Fibroblast of upper back skin (primary cell): ENCODE results near the gene RALY.

Source experiments
- DNase-seq: peaks from one replicate; pipeline ENCODE4 v3.0.0-alpha.2; 2013

RALY gene

DNA sequence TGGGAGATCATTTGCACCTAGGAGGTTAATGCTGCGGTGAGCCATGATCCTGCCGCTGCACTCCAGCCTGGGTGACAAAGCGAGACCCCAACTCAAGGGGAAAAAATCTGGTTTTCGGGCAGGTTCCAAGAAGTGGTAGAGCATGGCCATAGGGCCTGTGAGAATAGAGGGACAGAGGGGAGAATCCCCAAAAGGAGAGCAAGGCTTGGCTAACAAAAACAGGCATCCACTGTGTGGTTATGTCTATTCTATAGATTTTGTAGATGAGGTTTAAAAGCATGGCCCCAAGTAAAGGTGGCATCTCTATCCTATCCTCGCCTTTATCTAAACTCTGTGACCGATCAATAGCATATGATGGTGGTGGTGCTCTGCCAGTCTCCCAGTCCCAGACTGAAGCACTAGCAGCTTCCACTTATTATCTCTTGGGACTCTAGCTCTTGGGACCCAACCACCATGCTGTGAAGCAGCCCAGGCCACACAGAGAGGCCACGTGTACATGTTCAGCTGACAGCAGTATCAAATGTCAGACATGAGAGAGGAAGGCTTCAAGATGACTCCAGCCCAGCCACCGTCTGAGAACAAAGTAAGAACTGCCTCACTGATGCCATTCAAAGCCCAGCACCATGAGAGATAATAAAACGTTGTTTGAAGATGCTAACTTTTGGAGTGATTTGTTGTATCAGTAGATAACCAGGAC, 90.7 kb downstream of the RALY start:
- no peak for DNase-seq

DNA sequence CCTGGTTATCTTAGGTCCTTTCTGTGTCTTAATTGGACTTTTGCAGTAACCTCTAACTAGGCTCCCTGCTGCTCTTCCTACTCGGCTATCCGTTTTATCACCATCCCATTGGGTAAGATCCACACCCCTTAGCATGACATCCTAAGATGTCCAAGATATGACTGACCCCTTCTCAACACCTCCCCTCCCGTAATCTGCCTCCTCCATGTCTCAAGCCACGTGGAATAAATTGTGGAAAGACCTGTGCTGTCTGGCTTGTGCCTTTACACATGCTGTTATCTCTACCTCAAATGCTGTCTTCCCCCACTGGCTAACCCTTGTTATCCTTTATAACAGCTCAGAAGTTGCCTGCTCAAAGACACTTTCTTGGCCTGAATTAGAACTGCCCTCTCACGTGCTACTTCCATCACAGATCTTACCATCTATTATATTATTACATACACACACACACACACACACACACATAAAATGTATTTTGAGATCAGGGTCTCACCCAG, 91.9 kb downstream of the RALY start:
- no peak for DNase-seq

DNA sequence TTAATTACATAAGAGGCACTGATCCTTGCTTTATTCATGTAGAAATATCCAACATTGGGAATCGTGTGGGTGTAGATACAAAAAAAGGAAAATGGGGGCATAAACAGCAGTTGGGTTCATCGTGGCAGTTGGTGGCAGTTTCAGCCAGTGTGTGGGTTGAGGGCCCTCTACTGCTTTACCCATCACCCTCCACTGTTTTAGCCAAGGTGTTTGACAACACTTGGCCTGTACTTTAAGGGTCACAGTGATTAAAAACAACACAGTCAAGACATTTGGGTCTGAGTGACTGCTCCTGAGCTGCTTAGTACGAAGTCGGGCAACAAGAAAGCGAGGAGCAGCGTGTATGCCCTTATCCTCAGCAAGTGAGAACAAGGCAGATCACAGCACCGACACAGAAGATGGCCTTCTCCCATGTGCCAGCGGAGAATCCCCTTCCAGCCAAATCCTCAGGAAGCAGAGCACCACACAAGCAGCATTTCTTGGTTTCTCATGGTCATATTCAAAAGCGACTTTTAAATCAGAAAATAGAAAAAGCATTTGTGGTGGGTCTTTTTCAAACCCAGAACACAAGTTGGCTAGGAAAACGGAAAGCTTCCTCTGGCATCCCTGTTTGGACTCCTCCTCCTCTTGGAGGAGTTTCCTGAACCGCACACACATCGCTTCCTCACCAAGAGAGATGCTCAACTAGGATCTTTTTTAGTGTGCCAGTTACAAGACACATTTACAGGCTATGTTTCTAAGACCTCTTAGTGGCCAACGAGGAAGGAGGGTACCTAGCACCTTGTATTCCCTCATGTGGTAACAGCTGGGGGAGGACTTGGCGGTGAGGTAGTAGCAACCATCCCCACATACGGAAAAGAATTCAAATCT, 94.8 kb downstream of the RALY start:
- DNase-seq, result no peak

DNA sequence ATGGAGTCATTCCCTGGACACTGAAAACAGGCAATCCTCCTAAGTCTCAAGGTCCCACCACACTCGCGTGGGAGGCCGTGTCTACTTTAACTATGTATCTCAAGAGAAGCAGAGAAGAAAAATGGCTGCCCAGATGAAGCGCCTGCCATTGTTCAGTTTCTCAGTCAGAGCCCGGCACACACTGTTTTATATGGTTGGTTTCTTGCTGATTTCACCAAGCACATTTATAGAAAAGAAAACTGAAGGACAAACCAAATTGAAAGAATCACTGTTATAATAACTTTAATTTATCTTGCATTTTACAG, 95.4 kb downstream of the RALY start:
- DNase-seq, result no peak

DNA sequence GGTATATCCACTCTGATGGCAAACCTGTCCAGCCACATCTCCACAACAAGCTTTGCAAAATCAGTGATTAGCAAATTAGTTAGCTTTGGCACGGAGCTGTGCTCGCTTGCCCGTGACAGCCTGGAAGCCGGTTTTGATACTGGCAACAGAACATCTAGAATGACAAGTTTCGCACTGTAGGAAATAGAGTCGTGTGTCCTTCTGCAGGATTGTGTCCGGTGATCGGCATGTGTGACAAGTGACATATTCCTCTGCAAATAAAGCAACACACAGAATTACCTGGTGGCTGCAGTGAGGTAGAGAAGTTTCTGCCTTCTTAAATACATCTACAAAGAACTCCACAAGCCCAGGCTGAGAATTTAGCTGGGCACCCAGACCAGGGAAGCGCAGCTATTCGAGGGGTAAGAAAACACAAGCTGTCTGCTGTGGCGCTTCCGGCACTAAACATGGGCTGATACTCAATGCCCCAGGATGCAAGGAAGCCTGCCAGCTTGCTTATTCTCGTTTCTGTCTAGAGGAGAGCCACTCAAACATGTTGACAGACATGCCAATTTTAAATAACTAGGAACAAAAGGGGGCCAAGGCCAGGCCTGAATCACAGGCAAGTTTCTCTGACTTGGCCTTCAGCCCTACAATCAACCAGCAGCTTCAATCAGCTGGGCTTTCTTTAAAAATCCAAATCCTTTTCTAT, 96.1 kb downstream of the RALY start:
- no peak for DNase-seq

DNA sequence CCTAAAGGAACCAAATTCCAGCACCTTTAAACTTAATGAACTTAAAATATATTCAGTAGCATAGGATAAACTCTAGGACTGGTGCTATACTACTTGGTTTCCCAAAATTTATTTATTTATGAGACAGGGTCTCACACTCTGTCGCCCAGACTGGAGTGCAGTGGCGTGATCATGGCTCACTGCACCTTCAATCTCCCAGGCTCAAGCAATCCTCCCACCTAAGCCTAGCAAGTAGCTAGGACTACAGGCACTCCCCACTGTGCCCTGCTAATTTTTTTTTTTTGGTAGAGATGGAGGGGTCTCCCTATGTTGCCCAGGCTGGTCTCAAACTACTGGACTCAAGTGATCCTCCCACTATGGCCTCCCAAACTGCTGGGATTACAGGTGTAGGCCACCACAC, 96.9 kb downstream of the RALY start:
- DNase-seq, result no peak

DNA sequence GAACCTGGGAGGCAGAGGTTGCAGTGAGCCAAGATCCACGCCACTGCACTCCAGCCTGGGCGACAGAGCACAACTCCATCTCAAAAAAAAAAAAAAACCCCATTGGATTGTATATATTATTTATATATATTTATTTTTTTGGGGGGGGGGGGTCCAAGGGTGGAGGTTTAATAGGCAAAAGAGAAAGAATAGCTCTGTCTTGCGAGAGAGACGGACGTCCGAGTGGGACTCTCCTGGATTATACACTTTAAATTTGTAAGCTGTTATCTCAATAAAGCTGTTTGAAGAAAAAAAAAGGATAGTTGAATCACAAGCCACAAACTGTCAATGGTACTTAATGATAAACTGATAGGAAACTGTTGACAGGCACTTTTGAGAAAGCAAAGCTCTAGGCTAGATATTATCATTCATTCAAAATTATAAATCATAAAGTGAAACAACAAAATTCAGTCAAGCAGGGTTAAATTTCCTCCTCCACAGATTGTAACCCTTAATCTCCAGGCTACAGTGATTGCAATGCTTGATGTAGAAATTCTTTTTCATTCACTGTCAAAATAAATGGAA, 98.0 kb downstream of the RALY start:
- no peak for DNase-seq

DNA sequence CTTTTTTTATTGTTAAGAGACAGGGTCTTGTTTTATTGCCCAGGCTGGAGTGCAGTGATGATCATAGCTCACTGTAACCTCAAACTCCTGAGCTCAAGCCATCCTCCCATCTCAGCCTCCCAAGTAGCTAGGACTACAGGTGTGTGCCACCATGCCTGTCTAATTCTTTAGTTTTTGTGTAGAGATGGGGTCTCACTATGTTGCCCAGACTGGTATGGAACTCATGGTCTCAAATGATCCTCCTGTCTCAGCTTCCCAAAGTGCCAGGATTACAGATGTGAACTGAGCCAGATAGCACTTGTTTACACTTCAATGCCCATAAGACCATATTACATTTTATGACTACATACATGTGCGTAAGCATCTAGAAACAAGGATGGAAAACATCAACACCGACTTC, 100.2 kb downstream of the RALY start:
- DNase-seq, result no peak

DNA sequence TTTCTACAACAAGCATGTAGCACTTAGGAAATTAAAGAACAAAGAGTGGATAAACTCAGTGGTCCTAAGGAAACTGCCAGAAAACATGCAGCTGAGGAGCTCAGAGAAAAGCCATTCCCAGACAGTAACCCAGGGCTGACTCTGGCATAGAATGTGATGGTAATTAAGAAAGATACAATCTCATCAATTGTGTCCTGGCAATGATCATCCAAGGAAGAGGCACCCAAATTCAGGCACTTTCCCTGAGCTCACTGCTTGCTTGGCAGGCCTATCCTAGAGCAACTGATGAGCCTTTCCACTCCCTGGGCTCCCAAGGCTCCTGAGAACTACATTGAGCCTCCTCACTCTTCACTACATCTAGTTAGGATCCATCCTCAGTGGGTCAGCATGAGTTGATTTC, 102.1 kb downstream of the RALY start:
- no peak for DNase-seq

DNA sequence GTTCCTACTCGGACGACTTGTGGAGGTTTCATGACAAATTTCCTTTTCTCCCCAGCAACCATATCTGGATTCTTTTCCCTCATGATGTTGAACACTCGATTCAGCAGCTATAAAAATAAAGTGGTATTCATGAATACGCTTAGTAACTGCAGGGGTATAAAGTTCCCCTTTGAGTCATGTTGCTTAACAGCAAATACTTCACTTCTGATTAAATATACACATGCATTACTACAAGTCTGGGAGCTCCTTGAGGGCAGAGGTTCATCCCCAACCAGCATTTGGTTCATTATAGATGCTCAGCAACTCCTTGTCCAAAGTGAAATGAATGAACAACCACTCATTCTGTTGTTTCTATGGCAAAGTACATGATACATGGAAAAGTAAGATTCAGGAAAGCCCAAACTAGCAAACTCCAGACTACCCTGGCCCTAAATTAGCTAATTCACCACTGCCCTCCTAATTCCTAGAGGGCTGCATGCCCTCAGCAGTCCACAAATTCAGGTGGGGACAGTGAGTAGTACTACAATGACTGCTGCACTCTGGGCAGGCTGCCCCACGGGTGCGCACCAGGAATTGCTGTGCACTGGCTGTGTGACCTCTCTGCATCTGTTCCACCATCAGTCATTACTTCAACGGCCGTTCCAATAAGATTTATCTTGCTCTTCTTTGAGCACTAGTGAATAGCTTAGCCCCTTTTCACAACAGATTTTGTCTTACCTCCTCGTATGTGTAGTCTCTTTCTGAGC, 103.2 kb downstream of the RALY start:
- DNase-seq, result no peak

DNA sequence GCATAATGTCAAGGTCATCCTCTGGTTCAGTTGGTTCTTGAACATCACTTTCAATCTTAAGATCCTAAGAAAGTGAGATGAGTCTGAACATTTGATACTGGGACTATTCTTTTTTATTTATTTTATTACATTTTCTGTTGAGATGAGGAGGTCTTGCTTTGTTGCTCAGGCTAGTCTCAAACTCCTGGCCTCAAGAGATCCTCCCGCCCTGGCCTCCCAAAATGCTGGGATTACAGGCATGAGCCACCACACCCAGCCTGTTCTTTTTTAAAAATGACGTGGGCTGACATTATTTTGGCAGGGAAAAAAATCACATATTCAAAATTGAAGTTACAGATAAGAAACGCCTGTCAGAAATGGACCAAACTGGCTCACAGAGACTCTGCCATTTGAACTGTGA, 104.9 kb downstream of the RALY start:
- no peak for DNase-seq

DNA sequence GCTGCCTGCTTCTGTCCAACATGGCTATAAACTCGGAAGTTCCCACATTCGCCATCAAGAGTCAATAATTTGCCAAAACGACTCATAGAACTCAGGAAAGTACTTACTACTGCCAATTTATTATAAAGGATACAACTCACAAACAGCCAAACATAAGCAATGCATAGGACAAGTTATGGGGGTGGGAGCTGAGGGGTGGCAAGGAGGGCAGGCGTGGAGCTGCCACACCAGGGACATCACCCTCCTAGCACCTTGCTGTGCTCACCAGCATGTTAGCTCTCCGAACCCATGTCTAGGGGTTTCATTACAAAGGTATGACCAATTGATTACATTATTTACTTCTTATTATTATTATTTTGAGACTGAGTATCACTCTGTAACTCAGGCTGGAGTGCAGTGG, 106.0 kb downstream of the RALY start:
- DNase-seq, result no peak

DNA sequence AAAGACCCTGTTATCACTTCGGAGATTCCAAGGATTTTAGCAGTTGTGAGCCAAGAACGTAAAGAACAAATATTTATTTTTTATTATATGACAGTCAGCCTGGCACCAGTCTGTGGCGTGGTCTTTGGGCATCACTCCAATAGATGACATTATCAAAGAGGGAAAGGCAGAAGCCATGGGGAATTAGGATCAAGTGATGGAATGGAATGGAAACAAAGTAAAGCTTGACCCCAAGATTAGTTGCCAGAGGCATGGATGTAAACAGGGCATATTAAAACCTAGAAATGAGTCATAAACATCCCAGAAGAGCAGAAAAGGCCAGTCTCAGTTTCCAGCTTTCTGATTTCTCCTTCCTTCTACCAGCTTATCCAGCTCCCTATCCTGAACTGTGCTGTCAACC, 106.9 kb downstream of the RALY start:
- DNase-seq, result no peak

DNA sequence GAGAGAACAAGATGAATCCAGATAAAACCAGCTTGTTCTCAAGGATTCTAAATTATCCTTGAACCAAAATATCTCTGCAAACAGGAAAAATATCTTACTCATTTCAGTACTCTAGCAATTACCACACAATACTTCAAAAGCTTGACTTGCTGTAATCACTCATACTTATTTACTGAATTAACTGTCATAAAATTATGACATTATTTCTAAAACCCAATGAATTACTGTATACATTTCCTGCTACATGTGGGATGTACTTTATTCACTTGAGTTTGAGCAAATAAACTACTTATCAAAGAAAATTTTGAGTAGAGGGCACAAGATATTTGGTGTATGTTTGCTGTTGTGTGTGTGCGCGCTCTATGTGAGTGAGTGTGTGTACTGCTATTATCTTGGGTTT, 108.6 kb downstream of the RALY start:
- no peak for DNase-seq

DNA sequence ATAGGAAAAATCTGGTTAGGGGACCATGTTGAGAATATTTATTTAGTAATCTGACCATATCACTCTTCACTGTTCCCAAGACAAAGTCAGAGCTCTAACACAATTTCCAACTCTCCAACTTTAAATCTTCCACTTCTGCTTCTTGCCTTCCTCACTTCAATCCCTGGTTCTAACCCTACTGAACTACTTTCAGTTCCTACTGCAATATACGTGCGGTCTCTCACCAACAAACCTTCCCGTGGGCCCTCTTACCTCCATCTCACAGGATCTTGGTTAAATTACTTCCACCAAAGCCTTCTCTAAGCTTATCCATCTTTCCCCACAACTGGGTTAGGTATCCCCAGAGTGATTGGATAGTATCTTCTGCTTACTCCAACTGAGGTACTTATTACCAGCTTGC, 110.3 kb downstream of the RALY start:
- DNase-seq, result no peak

DNA sequence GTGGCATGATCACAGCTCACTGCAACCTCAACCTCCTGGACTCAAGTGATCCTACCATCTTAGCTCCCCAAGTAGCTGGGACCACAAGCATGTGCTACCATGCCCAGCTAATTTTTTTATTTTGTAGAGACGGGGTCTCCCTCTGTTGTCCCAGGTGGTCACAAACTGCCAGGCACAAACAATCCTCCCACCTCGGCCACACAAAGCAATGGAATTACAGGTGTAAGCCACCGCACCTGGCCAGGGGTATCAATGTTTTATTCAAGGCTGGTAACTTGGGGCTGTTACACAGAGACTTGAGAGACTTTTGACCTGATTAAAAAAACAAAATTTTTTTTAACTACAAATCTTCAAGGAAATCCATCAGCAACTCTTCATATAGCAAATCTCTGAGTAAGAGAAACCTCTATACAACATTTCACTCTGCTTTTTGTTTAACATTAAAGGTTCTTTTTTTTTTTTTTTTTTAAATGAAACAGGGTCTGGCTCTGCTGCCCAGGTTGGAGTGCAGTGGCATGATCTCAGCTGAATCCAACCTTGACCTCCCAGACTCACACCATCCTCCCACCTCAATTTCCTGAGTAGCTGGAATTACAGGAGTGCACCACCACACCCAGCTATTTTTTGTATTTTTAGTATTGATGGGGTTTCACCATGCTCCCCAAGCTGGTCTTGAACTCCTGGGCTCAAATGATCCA, 112.4 kb downstream of the RALY start:
- no peak for DNase-seq

DNA sequence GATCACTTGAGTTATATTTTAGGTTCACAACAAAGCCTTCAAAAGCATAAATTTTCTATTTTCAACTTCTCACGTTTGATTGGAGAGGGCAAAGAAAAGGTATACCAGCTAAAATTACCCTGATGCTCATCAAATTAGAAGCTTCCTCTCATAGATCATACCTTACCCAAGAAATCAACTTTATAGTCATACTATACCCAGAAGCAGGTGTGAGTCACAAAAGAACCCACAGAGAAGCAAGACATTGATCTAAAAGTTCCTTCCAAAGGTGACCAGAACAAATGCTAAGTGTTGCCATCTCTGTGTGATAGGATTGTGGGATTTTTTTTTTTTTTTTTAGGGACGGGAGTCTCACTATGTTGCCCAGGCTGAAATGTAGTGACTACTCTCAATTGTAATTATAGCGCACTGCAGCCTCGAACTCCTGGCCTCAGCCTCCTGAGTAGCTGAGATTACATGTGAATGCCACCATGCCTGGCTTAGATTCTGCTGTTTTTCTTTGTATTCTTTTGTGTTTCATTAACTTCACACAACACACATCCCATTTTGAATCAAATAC, 115.0 kb downstream of the RALY start:
- DNase-seq, result no peak

DNA sequence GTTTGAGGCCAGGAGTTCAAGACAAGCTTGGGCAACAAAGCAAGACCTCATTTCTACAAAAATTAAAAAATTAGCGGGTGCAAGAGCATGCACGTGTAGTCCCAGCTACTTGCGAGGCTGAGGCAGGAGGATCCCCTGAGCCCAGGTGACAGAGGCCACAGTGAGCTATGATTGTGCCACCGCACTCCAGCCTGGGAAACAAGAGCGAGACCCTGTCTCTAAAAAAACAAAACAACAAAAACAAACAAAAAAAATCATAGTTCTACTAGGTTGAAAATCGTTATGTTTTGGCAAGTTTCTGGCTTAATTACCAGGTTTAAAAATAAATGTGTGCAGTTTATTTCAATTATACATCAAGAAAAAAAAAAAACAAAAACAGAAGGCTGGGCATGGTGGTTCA, 115.7 kb downstream of the RALY start:
- no peak for DNase-seq

DNA sequence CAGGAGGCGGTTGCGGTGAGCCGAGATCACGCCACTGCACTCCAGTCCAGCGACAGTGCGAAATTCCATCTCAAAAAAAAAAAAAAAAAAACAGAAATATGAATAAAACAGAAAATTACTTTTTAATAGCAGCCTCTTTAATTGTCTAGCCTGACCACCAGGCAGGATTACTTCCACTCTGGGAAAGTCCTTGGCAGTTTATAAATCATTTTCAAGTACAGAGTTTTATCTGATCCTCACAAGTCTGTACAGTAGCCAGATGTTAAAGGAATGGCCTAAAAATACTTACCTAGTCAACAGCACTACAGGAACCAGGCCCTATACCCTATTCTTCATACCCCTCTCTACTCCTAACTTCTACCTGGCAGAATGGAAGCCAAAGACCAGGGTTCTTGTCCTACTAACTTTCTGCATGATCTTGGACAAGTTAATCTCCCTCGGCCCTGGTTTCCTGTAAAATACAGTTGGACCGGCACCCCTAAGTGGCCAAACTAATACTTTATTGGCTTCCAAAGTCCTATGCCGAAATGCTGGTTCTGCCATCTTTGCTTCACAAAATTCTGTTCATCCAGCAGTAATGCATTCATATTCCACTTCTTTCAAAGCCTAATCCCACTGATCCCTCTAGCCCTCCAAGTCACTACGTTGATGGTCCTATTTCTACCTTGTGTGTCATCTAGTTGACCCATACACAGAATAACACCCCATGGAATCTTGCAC, 116.5 kb downstream of the RALY start:
- DNase-seq, result no peak

DNA sequence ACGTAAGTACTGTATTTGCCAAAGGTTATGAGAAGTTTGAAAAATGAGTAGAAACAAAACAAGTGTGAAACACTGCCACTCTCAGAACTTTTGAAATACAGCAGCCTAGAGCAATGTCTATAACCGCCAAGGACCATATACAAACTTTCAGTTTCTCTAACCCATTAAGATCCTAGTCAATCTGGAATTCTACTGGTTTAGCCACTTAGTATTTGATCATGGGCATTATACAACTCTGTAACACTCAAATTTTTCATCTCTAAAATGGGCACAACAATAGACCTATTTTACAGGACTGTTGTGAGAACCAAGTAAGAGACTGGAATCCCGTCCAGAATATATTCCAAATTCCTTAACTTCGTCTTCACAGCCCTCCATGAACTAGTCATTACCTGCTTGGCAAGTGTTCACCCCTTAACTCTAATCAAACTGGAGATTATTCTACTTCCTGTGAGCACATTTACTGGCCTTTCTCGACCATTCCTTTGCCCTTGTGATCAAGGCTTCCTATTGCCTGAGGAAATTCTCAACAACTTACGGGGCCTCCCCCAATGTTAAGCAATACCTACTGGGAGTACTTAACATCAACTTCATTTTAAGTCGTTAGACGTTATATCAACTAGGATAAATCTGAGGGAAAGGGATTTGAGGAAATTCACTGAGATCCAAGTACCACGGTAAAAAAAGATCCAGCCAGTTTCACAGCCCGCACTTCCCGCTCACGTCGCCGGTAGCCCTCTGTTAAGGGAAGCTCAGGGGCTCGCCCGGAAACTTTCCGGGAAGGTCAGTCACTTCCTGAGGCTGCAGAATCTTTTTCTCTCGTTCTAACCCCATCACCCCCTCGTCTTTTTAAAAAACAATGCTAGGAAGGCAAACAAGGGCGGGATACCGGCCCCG, 117.3 kb downstream of the RALY start:
- peak; percentile 40 for DNase-seq
